Spleen (tissue), 7 donors: Measurements from ENCODE around the gene PPP1R9A.

Experiments
- CTCF ChIP-seq, 11 experiments: fragments of 200-600 bp in 7 of 11; fragments of 450-650 bp in 4 of 11; sonication (generic) in 4 of 11; IDR thresholded peaks in 8 of 11; conservative IDR thresholded peaks in 3 of 11; 1 replicate in 7 of 11; 2 replicates in 4 of 11; pipeline versions ENCODE4 v1.4.0 to v1.8.0; 2016 to 2021; ENCODE audit warnings: antibody characterized with exemption in 11 of 11, inconsistent platforms in 4 of 11, mild to moderate bottlenecking in 1 of 11
- POLR2A ChIP-seq, 3 donors: fragments of 450-650 bp; IDR thresholded peaks; one replicate each; pipeline ENCODE4 v1.5.1; 2017; ENCODE audit warnings: antibody characterized with exemption in 3 of 3, mild to moderate bottlenecking in 1 of 3
- donor health status: DM: no; HTN: no; CAD: no; lungs with moderate emphysema.
- donor health status: DM: no; HTN: no; CAD: no.
- donor health status: DM: no; HTN: no; CAD: no.

DNA sequence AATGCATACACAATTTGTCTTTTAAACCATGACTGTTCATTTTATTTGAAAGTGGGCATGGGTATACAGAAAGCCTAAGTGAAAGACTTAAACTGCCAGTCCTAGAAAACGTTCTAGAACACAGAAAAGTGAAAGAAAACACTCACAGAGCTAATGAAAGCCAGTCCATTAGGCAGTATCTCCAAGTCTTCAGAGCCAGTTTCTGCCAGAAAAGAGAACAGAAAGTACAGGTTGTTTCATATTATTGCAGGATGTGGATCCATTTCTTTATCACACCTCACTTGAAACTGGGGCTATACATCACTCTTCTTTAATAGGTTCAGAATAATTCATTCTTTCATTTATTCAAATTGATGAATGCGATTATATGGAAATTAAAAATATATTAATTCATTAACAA lies 409.2 kb downstream of the PPP1R9A start:
- no peak for TF ChIP-seq CTCF (IDR thresholded peaks at IDR 0.05 in 8 of 11, conservative IDR thresholded peaks at IDR 0.05 in 3 of 11)
- TF ChIP-seq POLR2A (IDR thresholded peaks at IDR 0.05): no peak
